WTC11 (cell line): ENCODE measurements around the gene D2HGDH. TPM values are rescaled to one million over a fixed set of nuclear protein-coding genes. Genes with fewer than 3 reads are reported as not detected.
"Not testable (repeated sequence)": the region's sequence is repeated elsewhere in the genome, so short reads cannot be mapped to it uniquely, and the experiment has no call there.

Source experiments
- ATAC-seq: fragments of 200-7000 bp; cut with Tn5 transposase; 2 replicates; pipeline ENCODE4 v1.10.0; 2021; ENCODE audit warnings: mild to moderate bottlenecking, moderate library complexity
- CTCF ChIA-PET: fragments of 300-600 bp; sonication (Branson Sonifier 250); formaldehyde crosslinking; loops from one replicate; lab custom pipeline; 2021; ENCODE audit warnings: antibody characterized with exemption; lab: Charles Lee
- POLR2A ChIA-PET: fragments of 350-600 bp; sonication (Branson Sonifier 250); formaldehyde crosslinking; loops from one replicate; lab custom pipeline; 2021; ENCODE audit warnings: antibody characterized with exemption; lab: Charles Lee
- DNase-seq: peaks from one replicate; pipeline ENCODE4 v3.0.0; 2021; ENCODE audit warnings: low spot score
- H3K27ac Mint-ChIP-seq: 2 replicates; pipeline ENCODE4 v1.8.0; 2021; ENCODE audit warnings: mixed read lengths
- H3K27me3 Mint-ChIP-seq: 2 replicates; pipeline ENCODE4 v1.8.0; 2021; ENCODE audit warnings: low read depth, mild to moderate bottlenecking, moderate library complexity, mixed read lengths
- H3K36me3 Mint-ChIP-seq: 2 replicates; pipeline ENCODE4 v1.8.0; 2021; ENCODE audit warnings: mixed read lengths
- H3K4me1 Mint-ChIP-seq: 2 replicates; pipeline ENCODE4 v1.8.0; 2022; ENCODE audit warnings: mixed read lengths
- H3K4me3 Mint-ChIP-seq: 2 replicates; pipeline ENCODE4 v1.8.0; 2021; ENCODE audit warnings: mild to moderate bottlenecking, moderate library complexity, mixed read lengths
- H3K9me3 Mint-ChIP-seq: 2 replicates; pipeline ENCODE4 v1.8.0; 2021; ENCODE audit warnings: mixed read lengths
- ATF2 ChIP-seq: sonication (generic); formaldehyde crosslinking; IDR thresholded peaks from 2 replicates; pipeline ENCODE4 v1.8.1; 2022; ENCODE audit warnings: low read depth, missing genetic modification reagents, borderline replicate concordance
- CREB1 ChIP-seq: sonication (generic); formaldehyde crosslinking; IDR thresholded peaks from 2 replicates; pipeline ENCODE4 v1.8.0; 2023; ENCODE audit warnings: mild to moderate bottlenecking, missing genetic modification reagents
- FOXJ3 ChIP-seq: sonication (generic); formaldehyde crosslinking; IDR thresholded peaks from 2 replicates; pipeline ENCODE4 v1.9.0; 2021; ENCODE audit warnings: missing genetic modification reagents, mild to moderate bottlenecking, borderline replicate concordance
- FOXK1 ChIP-seq: sonication (generic); formaldehyde crosslinking; IDR thresholded peaks from 2 replicates; pipeline ENCODE4 v1.8.0; 2022; ENCODE audit warnings: mild to moderate bottlenecking, moderate library complexity, missing genetic modification reagents
- GABPB1 ChIP-seq: sonication (generic); formaldehyde crosslinking; IDR thresholded peaks from 2 replicates; pipeline ENCODE4 v1.8.1; 2023; ENCODE audit warnings: mild to moderate bottlenecking, missing genetic modification reagents
- GRHL2 ChIP-seq: fragments of 250-450 bp; sonication (Bioruptor Pico); IDR thresholded peaks from 2 replicates; pipeline ENCODE4 v1.8.0; 2022; ENCODE audit warnings: mild to moderate bottlenecking, moderate library complexity; ENCODE audit not compliant: insufficient replicate concordance, severe bottlenecking
- JUN ChIP-seq: sonication (generic); formaldehyde crosslinking; IDR thresholded peaks from 2 replicates; pipeline ENCODE4 v1.8.0; 2023; ENCODE audit warnings: mild to moderate bottlenecking, missing genetic modification reagents
- MXD4 ChIP-seq: fragments of 250-450 bp; sonication (Bioruptor Pico); IDR thresholded peaks from 2 replicates; pipeline ENCODE4 v1.8.0; 2021; ENCODE audit warnings: mild to moderate bottlenecking, moderate library complexity, borderline replicate concordance
- NFE2L1 ChIP-seq: sonication (generic); formaldehyde crosslinking; IDR thresholded peaks from 2 replicates; pipeline ENCODE4 v1.8.1; 2023; ENCODE audit warnings: missing genetic modification reagents
- TEAD4 ChIP-seq: sonication (generic); formaldehyde crosslinking; IDR thresholded peaks from 2 replicates; pipeline ENCODE4 v1.8.0; 2022; ENCODE audit warnings: mild to moderate bottlenecking, missing genetic modification reagents
- ZNF423 ChIP-seq: fragments of 250-450 bp; sonication (Bioruptor Pico); IDR thresholded peaks from 2 replicates; pipeline ENCODE4 v2.1.2; 2022; ENCODE audit warnings: mild to moderate bottlenecking, moderate library complexity
- total RNA-seq: library from RNA; stranded (reverse); gene quantifications from 3 replicates; pipeline ENCODE4 v1.2.3, GENCODE V29; 2021
- TF ChIP-seq, protein P1 (sequence below): sonication (generic); formaldehyde crosslinking; IDR thresholded peaks from 2 replicates; pipeline ENCODE4 v1.8.1; 2023; ENCODE audit warnings: mild to moderate bottlenecking, missing genetic modification reagents, moderate library complexity
- TF ChIP-seq, protein P2 (sequence below): sonication (generic); formaldehyde crosslinking; IDR thresholded peaks from 2 replicates; pipeline ENCODE4 v1.8.1; 2023; ENCODE audit warnings: mild to moderate bottlenecking, missing genetic modification reagents, moderate library complexity
- TF ChIP-seq, protein P3 (sequence below): sonication (generic); formaldehyde crosslinking; IDR thresholded peaks from 2 replicates; pipeline ENCODE4 v1.8.1; 2022; ENCODE audit warnings: mild to moderate bottlenecking, missing genetic modification reagents, moderate library complexity, borderline replicate concordance

D2HGDH gene
- total RNA-seq, 1 experiment from 2014 or later: 22.7 TPM

DNA sequence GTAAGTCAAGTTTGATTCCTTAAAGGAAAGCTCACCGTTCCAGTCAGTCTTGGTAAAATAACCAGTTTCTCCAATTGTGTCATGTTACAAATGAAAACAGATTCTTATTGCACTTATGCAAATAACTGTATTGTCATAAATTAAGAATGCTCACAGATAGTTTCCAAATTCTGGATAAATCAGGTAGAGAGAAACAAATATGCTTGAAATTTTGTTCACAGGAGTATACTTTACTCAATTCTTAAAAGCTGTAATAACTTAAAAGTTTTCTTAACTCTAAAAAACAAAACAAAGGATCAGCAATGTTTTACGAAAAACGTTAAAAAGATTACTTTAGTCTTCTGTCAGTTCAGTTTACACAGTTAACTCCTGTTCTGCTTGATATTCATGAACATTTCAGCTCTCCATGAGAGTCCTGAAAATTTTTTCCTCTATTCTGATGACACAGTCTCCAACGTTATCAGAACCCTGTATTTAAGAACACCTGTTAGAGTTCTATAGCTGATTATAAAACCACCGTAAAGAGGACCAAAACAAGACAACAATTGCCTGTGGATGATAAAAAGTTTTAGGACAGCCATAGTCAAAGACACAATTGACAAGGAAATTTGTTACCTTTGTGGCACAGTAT is 46.6 kb downstream of the D2HGDH start (continued):
- TF ChIP-seq, protein P1, sequence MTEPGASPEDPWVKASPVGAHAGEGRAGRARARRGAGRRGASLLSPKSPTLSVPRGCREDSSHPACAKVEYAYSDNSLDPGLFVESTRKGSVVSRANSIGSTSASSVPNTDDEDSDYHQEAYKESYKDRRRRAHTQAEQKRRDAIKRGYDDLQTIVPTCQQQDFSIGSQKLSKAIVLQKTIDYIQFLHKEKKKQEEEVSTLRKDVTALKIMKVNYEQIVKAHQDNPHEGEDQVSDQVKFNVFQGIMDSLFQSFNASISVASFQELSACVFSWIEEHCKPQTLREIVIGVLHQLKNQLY (CRISPR knock-in tag): no peak
- TF ChIP-seq NFE2L1 (CRISPR knock-in tag) (no peak), JUN (CRISPR knock-in tag) (no peak), FOXK1 (CRISPR knock-in tag) (no peak), GRHL2 (no peak), ATF2 (CRISPR knock-in tag) (no peak), TEAD4 (no peak)

DNA sequence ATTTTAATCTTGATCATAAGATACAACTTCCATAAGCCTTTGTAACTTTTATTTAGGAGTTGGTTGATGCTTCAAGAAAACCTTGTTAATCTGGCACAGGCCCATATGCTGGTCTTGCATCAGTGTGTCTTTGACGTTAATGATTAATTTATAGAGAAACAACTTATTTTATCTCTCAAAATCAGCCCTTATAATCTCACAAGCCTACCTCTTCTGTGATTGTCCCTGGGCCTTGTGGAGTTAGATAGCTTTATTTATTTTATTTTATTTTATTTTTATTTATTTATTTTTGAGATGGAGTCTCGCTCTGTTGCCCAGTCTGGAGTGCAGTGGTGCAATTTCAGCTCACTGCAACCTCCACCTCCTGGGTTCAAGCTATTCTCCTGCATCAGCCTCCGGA is 47.6 kb downstream of the D2HGDH start:
- ATAC-seq, DNase-seq, POLR2A ChIA-PET, H3K27ac Mint-ChIP-seq, CTCF ChIA-PET, H3K4me3 Mint-ChIP-seq: not testable (repeated sequence)
- peaks cover 27% of the 10 kb centered on the region for H3K36me3 Mint-ChIP-seq
- H3K27me3 Mint-ChIP-seq: peaks cover 13% of the 10 kb centered on the region
- H3K9me3 Mint-ChIP-seq: peaks cover 38% of the 10 kb centered on the region
- peaks cover 23% of the 10 kb centered on the region for H3K4me1 Mint-ChIP-seq

GRCh38 chr2:241788135-241788534 is 53.7 kb downstream of the D2HGDH start:
- Mint-ChIP-seq H3K27ac (no peak overlapping the region), H3K4me3 (no peak overlapping the region), H3K27me3 (peaks cover 7% of the 10 kb centered on the region), H3K9me3 (peaks cover 53% of the 10 kb centered on the region), H3K36me3 (peaks cover 26% of the 10 kb centered on the region), H3K4me1 (peaks cover 22% of the 10 kb centered on the region)
- ATAC-seq: no peak
- CTCF ChIA-PET: no interaction called here
- POLR2A ChIA-PET: interaction anchor here (0.7 kb wide), 1 partner anchor 632 kb away, joined by 3 read pairs; no protein-coding TSS in a partner anchor
- DNase-seq: no peak
- no peak for TF ChIP-seq ZNF423 (CRISPR knock-in tag)
- TF ChIP-seq FOXJ3 (CRISPR knock-in tag): no peak
- TF ChIP-seq GABPB1 (CRISPR knock-in tag): no peak
- no peak for TF ChIP-seq GRHL2

DNA sequence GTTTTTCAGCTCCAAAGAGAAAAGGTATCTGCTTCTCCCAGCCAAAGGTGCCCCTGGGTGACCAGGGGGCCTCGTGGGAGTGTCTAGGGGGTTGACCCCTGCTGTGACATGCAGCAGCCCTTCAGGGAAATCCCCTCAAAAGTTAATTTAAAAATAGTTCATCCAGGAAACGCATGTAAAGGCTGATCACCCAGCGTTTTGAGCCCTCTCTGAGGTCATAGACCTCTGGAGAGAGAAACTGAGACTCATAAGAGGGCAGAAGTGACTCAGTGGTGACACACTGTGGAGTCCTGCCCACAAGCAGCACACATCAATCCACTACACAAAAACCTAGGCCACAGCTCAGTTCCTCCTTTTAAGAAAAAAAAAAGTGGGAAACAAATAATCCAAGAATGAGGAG is 54.1 kb downstream of the D2HGDH start:
- DNase-seq: no peak
- Mint-ChIP-seq H3K4me3 (no peak overlapping the region), H3K27ac (no peak overlapping the region), H3K9me3 (peaks cover 53% of the 10 kb centered on the region)
- TF ChIP-seq, protein P2, sequence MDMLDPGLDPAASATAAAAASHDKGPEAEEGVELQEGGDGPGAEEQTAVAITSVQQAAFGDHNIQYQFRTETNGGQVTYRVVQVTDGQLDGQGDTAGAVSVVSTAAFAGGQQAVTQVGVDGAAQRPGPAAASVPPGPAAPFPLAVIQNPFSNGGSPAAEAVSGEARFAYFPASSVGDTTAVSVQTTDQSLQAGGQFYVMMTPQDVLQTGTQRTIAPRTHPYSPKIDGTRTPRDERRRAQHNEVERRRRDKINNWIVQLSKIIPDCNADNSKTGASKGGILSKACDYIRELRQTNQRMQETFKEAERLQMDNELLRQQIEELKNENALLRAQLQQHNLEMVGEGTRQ (CRISPR knock-in tag): no peak
- no peak for TF ChIP-seq NFE2L1 (CRISPR knock-in tag)
- no peak for TF ChIP-seq GRHL2
- no peak for TF ChIP-seq CREB1 (CRISPR knock-in tag)
- TF ChIP-seq, protein P3, sequence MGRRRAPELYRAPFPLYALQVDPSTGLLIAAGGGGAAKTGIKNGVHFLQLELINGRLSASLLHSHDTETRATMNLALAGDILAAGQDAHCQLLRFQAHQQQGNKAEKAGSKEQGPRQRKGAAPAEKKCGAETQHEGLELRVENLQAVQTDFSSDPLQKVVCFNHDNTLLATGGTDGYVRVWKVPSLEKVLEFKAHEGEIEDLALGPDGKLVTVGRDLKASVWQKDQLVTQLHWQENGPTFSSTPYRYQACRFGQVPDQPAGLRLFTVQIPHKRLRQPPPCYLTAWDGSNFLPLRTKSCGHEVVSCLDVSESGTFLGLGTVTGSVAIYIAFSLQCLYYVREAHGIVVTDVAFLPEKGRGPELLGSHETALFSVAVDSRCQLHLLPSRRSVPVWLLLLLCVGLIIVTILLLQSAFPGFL: no peak
- no peak for TF ChIP-seq JUN (CRISPR knock-in tag)
- no peak for TF ChIP-seq MXD4 (CRISPR knock-in tag)
- TF ChIP-seq, all 79 proteins: peak for 0
- POLR2A ChIA-PET: interaction anchor here (0.7 kb wide), 1 partner anchor 632 kb away, joined by 3 read pairs; no protein-coding TSS in a partner anchor
- H3K27me3 Mint-ChIP-seq: peaks cover 7% of the 10 kb centered on the region
- no peak for ATAC-seq
- H3K4me1 Mint-ChIP-seq: peaks cover 26% of the 10 kb centered on the region
- CTCF ChIA-PET: no interaction called here
- H3K36me3 Mint-ChIP-seq: peaks cover 24% of the 10 kb centered on the region

DNA sequence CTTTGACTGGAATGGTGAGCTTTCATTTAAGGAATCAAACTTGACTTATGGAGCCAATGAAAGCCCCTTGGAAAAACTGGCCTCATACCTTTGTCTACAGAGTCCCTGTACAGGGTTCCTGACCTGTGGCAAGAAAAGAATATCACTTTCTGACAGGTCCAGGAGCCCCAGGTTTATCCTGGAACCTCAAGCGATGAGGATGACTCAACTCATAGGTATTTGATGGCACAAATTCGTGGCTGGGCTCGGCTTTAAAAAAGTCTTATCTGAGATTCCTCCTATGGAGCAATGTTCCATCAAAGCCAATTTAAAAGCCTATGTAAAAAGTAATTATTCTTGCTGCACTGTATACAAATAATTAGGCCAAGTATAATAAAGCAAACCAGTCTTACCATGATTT is 57.0 kb downstream of the D2HGDH start:
- DNase-seq, H3K27ac Mint-ChIP-seq, CTCF ChIA-PET, H3K27me3 Mint-ChIP-seq, ATAC-seq, POLR2A ChIA-PET, H3K4me3 Mint-ChIP-seq: not testable (repeated sequence)
- H3K4me1 Mint-ChIP-seq: peaks cover 20% of the 10 kb centered on the region
- H3K36me3 Mint-ChIP-seq: peaks cover 18% of the 10 kb centered on the region
- H3K9me3 Mint-ChIP-seq: peaks cover 45% of the 10 kb centered on the region
